Measurements from ENCODE around the gene GSTO1. TPM values are rescaled to one million over a fixed set of nuclear protein-coding genes. Genes with fewer than 3 reads are reported as not detected.

Gene GSTO1
- total and polyA plus RNA-seq, 2 of the 13 experiments (the other 11 are each of a cell fraction or from before 2014, with no cell fraction given) = 228 to 300 TPM

DNA sequence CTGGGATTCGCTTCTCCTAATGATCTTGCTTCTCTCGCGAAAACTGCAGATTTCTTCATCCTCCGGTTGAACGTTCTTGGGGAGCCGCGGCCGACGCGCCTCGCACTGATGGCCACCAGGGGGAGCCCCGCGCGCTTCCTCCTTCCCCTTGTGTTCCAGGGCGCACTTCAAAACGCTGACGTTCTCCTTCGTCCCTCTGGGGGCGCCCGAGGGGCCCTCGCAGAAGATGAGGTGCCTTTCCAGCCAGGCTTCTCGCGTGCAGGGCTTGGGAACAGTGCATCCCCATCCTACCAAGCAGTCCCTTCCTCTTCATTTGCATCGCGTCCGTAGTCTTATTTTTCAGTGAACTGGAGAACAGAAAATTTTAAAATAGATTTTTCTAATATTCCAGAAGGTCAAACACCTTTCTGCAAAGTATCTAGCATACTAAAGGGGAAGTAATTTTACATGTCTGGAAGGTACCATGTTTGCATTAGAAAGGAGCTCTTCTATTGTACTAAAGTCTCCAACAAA lies 36.8 kb downstream of the GSTO1 start (continued):
- no peak for TF ChIP-seq ZNF83 (CRISPR knock-in tag; IDR thresholded peaks at IDR 0.05; ENCODE audit: borderline replicate concordance)
- no peak for TF ChIP-seq ZNF451 (CRISPR knock-in tag; IDR thresholded peaks at IDR 0.05)
- TF ChIP-seq, protein P1, sequence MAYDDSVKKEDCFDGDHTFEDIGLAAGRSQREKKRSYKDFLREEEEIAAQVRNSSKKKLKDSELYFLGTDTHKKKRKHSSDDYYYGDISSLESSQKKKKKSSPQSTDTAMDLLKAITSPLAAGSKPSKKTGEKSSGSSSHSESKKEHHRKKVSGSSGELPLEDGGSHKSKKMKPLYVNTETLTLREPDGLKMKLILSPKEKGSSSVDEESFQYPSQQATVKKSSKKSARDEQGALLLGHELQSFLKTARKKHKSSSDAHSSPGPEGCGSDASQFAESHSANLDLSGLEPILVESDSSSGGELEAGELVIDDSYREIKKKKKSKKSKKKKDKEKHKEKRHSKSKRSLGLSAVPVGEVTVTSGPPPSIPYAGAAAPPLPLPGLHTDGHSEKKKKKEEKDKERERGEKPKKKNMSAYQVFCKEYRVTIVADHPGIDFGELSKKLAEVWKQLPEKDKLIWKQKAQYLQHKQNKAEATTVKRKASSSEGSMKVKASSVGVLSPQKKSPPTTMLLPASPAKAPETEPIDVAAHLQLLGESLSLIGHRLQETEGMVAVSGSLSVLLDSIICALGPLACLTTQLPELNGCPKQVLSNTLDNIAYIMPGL (CRISPR knock-in tag; IDR thresholded peaks at IDR 0.05; ENCODE audit: borderline replicate concordance in 1 of 2, low read depth in 1 of 2) = peak; percentile 88 to 93
- TF ChIP-seq YY1 (IDR thresholded peaks at IDR 0.05; ENCODE audit: insufficient read depth, insufficient replicate concordance, low read depth, low read length) = peak; percentile 63
- TF ChIP-seq, protein P2, sequence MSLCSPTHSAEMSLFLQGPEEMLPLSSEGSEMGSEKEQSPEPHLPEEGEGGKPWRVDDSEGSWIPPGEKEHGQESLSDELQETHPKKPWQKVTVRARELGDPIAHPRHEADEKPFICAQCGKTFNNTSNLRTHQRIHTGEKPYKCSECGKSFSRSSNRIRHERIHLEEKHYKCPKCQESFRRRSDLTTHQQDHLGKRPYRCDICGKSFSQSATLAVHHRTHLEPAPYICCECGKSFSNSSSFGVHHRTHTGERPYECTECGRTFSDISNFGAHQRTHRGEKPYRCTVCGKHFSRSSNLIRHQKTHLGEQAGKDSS (CRISPR knock-in tag; IDR thresholded peaks at IDR 0.05; ENCODE audit: borderline replicate concordance, low read depth) = peak; percentile 62; the same call in 1 of the 2 replicates
- TF ChIP-seq, protein P3, sequence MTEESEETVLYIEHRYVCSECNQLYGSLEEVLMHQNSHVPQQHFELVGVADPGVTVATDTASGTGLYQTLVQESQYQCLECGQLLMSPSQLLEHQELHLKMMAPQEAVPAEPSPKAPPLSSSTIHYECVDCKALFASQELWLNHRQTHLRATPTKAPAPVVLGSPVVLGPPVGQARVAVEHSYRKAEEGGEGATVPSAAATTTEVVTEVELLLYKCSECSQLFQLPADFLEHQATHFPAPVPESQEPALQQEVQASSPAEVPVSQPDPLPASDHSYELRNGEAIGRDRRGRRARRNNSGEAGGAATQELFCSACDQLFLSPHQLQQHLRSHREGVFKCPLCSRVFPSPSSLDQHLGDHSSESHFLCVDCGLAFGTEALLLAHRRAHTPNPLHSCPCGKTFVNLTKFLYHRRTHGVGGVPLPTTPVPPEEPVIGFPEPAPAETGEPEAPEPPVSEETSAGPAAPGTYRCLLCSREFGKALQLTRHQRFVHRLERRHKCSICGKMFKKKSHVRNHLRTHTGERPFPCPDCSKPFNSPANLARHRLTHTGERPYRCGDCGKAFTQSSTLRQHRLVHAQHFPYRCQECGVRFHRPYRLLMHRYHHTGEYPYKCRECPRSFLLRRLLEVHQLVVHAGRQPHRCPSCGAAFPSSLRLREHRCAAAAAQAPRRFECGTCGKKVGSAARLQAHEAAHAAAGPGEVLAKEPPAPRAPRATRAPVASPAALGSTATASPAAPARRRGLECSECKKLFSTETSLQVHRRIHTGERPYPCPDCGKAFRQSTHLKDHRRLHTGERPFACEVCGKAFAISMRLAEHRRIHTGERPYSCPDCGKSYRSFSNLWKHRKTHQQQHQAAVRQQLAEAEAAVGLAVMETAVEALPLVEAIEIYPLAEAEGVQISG (CRISPR knock-in tag; IDR thresholded peaks at IDR 0.05) = peak; percentile 53; the same call in 1 of the 2 replicates
- TF ChIP-seq TARDBP (CRISPR knock-in tag; IDR thresholded peaks at IDR 0.05) = peak; percentile 59; the same call in 1 of the 2 replicates
- peak; percentile 18; the same call in 1 of the 2 replicates for TF ChIP-seq SMC3 (IDR thresholded peaks at IDR 0.05; ENCODE audit: low read length)
- TF ChIP-seq ZSCAN9 (CRISPR knock-in tag; IDR thresholded peaks at IDR 0.05; ENCODE audit: borderline replicate concordance) = peak; percentile 77; the same call in 1 of the 2 replicates
- TF ChIP-seq, protein P4, sequence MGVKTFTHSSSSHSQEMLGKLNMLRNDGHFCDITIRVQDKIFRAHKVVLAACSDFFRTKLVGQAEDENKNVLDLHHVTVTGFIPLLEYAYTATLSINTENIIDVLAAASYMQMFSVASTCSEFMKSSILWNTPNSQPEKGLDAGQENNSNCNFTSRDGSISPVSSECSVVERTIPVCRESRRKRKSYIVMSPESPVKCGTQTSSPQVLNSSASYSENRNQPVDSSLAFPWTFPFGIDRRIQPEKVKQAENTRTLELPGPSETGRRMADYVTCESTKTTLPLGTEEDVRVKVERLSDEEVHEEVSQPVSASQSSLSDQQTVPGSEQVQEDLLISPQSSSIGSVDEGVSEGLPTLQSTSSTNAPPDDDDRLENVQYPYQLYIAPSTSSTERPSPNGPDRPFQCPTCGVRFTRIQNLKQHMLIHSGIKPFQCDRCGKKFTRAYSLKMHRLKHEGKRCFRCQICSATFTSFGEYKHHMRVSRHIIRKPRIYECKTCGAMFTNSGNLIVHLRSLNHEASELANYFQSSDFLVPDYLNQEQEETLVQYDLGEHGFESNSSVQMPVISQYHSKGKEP (CRISPR knock-in tag; IDR thresholded peaks at IDR 0.05) = no peak
- TF ChIP-seq ZKSCAN8 (CRISPR knock-in tag; IDR thresholded peaks at IDR 0.05; ENCODE audit: borderline replicate concordance) = 0 out of 2 replicates have a peak, but pooled peaks have one; percentile 61
- TF ChIP-seq ZNF792 (CRISPR knock-in tag; IDR thresholded peaks at IDR 0.05) = peak; percentile 43; the same call in 1 of the 2 replicates
- TF ChIP-seq, protein P5, sequence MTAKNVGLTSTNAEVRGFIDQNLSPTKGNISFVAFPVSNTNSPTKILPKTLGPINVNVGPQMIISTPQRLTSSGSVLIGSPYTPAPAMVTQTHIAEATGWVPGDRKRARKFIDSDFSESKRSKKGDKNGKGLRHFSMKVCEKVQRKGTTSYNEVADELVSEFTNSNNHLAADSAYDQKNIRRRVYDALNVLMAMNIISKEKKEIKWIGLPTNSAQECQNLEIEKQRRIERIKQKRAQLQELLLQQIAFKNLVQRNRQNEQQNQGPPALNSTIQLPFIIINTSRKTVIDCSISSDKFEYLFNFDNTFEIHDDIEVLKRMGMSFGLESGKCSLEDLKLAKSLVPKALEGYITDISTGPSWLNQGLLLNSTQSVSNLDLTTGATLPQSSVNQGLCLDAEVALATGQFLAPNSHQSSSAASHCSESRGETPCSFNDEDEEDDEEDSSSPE (CRISPR knock-in tag; IDR thresholded peaks at IDR 0.05) = 0 out of 2 replicates have a peak, but pooled peaks have one; percentile 37
- TF ChIP-seq KDM2A (CRISPR knock-in tag; IDR thresholded peaks at IDR 0.05; ENCODE audit: borderline replicate concordance, low read depth) = peak; percentile 84
- no peak for TF ChIP-seq NONO (IDR thresholded peaks at IDR 0.05)
- peak; percentile 51; the same call in 1 of the 2 replicates for TF ChIP-seq NONO (CRISPR knock-in tag; conservative IDR thresholded peaks at IDR 0.05)
- peak; percentile 70 for TF ChIP-seq ERF (CRISPR knock-in tag; IDR thresholded peaks at IDR 0.05)
- no peak for TF ChIP-seq CENPT (CRISPR knock-in tag; IDR thresholded peaks at IDR 0.05; ENCODE audit: low read depth)
- peak; percentile 23; the same call in 1 of the 2 replicates for TF ChIP-seq ARNT2 (CRISPR knock-in tag; IDR thresholded peaks at IDR 0.05; ENCODE audit: low read depth)

Data from HepG2 (cell line).